HG03108 (cell line): ENCODE measurements around the gene AKT1.

ENCODE experiments used
- ATAC-seq: cut with Tn5 transposase; IDR thresholded peaks from one replicate; pipeline ENCODE4 v1.9.1; 2021; ENCODE audit warnings: moderate library complexity; ENCODE audit not compliant: unreplicated experiment

The AKT1 gene

GRCh38 chr14:104773505-104774452 is 21.8 kb downstream of the AKT1 start:
- no peak for ATAC-seq

- ATAC-seq, result no peak
These were observed 22.6 kb downstream of the AKT1 start for GRCh38 chr14:104772707-104773504.

GRCh38 chr14:104771918-104772706 is 23.4 kb downstream of the AKT1 start:
- ATAC-seq, result no peak

- ATAC-seq, result no peak
These were observed 24.2 kb downstream of the AKT1 start for GRCh38 chr14:104771374-104771773.

- ATAC-seq, result no peak
These were observed 24.7 kb downstream of the AKT1 start for GRCh38 chr14:104770851-104771272.

GRCh38 chr14:104770072-104770579 is 25.4 kb downstream of the AKT1 start:
- ATAC-seq, result no peak

- no peak for ATAC-seq
These were observed 26.1 kb downstream of the AKT1 start for GRCh38 chr14:104769324-104770071.

GRCh38 chr14:104768437-104769323 is 26.9 kb downstream of the AKT1 start:
- ATAC-seq, result peak; percentile 67

- no peak for ATAC-seq
These were observed 28.0 kb downstream of the AKT1 start for GRCh38 chr14:104767634-104767918.

GRCh38 chr14:104766863-104767633 is 28.5 kb downstream of the AKT1 start:
- ATAC-seq, result no peak

GRCh38 chr14:104766256-104766862 is 29.2 kb downstream of the AKT1 start:
- no peak for ATAC-seq

GRCh38 chr14:104765517-104765916 is 30.0 kb downstream of the AKT1 start:
- no peak for ATAC-seq

GRCh38 chr14:104758981-104759969 is 36.3 kb downstream of the AKT1 start:
- no peak for ATAC-seq

- ATAC-seq, result no peak
These were observed 37.7 kb downstream of the AKT1 start for GRCh38 chr14:104757681-104758392.

- no peak for ATAC-seq
These were observed 38.3 kb downstream of the AKT1 start for GRCh38 chr14:104757238-104757585.

GRCh38 chr14:104756477-104757237 is 38.9 kb downstream of the AKT1 start:
- ATAC-seq, result no peak
